ENCODE data around the gene CCNDBP1.
"Not testable (repeated sequence)": the region's sequence is repeated elsewhere in the genome, so short reads cannot be mapped to it uniquely, and the experiment has no call there.

CCNDBP1 gene

DNA sequence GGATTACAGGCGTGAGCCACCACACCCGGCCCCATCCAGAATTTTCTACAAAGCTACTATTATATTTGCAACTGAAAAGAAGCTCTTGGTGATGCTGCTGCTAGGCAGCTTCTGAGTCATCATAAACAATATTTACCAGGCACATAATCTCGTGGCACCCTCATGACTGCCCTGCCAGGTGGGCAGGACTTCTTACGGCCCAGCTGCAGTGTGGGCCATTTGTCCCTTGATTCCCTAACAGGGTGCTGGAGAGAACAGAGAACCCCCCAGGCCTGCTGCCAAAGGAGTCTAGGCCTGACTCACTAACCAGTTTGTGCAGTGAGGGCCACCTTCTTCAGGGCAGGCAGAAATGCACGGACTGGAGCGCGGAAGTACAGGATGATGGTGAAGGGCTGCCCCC is 30.8 kb downstream of the CCNDBP1 start:
- peak; percentile 43 for DNase-seq (ENCODE audit: low read depth)

DNA sequence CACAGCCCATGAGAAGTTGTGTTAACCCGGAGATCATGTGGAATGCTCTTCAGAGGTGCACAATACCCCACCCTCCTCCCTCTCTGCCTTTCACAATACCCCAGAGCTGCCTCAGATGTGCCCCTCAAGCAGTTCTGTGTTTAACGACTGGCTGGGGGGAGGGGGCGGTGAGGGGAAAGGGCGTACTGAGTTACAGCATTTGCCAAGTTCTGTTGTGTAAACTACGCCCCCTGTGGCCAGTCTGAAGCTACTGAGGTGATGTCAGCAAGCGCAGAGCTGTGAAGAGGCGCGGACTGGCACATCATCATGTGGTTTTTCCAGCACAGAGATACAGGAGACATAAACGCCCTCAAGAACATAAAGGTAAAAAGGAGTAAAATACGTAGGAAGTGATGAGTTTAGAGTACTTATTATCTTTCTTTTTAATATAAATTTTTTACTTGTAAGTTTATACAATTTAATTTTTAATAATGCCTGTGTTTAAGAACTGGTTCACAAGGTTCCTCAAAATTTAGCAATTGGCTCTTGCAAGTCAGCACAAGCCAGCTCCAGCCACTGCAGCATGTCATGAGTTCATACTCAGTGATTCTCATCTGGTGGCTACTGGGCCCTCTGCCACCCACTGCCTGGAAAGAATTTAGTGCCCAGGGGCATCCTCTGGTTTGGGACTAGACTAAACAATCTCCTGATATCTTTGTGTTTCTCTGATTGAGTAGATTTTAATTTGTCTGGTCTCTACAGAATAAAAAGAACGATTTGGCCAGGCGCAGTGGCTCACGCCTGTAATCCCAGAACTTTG is 33.9 kb downstream of the CCNDBP1 start:
- DNase-seq (ENCODE audit: low read depth) = peak; percentile 35

DNA sequence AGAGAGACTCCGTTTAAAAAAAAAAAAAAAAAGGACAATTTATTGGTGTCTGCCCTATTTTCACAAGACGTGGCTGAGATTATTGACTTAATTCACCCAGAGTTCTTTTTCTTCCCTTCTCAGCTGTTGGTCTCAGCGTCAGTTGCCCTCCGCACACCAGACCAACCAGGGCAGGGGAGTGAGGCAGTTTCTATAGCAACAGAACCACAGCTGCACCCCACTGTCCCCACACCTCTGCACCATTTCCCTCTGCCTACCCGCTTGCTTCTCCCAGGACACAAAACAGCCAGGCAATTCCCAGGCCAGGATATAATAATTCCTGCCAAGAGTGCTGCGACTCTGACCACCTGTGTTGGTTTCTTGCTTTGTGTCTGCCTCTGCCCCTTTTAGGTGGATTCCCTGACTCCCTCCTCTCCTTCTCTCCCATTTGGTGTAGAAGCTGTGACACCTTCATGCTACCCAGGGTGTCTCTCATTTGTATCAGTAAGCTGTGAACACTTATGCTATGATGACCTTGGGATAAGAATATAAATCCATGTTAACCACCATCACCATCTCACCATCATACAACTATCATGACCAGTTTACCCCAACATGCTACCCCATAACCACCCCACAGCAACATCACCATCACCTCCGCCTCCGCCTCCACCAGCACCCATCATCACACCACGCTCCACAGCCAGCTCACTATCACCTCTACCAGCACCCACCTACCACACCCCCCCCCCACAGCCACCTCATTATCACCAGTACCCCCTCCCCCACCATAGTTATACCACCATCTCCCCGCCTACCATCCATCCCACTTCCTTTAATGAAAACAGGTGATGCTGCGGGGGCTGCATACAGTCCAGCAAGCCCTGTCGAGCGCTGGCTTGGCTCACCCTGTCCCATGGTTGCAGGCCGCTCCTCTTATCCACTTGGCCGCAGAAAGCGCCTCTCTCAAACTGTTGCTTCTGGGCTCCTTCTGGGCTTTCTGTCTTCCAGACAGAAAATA is 35.0 kb downstream of the CCNDBP1 start:
- no peak for DNase-seq (ENCODE audit: low read depth)

DNA sequence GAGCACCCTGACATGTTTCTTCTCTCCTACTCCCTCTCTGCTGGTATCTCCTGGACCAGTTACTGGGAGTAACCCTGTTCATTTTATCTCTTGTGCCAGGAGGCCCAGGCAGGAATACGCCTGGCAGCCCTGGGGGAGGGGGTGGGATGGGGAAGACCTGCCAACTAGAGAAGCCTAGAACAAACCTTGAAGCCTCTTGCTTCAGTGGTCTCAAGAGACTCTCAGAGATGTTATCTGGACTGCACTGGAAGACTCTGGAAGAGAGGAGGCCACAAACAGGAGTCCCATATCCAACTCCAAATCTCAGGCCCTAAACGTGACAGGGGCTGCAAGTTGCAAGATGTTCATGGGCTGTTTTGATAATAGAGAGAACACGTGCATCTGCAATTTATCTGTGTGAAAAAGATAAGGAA is 35.8 kb downstream of the CCNDBP1 start, which contains the start of gene EPB42:
TSS of gene EPB42 (minus strand) at position 28 of the 413 bp plus-strand sequence. CDS start 193 bp downstream, outside the sequence.
- no peak for DNase-seq (ENCODE audit: low read depth)

DNA sequence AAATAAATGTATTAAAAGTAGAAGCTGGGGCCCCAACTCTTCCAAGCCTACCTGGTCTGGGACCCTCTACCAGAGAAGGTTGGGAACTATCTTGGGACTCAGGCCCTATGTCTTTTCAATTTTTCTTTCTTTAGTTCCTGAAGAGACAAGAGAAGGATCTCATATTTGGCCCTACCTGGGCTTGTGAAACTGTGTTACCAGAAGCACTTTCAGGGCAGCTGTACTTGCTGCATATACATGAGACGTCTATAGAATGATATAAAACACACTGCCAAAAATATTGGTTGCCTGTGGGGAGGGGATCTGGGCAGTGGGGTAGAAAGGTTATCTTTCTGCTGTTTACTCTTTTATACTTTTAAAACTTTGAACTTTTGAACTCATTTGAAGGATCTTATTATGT is 36.2 kb downstream of the CCNDBP1 start:
- DNase-seq (ENCODE audit: low read depth) = no peak

DNA sequence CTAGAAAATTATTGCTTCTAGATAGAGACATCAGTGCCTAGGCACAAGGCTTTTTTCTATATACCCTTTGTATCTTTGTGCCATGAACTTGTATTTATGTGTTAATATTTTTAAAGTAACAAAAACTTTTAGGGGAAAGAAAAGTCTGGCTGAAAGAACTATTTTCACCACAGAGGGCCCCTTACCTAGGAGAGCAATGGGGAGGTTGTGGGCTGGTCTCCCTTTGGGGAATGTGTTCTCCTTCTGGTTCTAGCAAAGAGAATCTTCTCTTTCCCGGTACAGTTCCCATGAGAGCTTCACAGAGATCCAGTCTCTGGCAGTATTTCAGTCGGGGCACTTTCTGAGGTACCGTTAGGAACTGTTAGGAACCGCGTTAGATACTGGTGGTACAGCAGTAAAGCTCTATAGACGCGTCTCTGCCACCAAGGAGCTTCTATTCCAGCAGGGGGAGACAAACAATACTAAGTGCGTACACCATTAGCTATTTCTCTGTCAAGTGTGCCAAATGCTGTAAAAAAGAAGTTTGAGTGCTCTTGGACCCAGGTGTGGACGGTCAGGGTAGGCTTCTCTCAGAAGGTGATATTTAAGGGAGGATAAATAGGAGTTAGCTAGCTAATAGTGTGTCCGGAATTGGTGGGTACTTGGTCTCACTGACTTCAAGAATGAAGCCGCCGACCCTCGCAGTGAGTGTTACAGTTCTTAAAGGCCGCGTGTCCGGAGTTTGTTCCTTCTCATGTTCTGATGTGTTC is 40.2 kb downstream of the CCNDBP1 start:
- DNase-seq (ENCODE audit: low read depth) = peak; percentile 67

DNA sequence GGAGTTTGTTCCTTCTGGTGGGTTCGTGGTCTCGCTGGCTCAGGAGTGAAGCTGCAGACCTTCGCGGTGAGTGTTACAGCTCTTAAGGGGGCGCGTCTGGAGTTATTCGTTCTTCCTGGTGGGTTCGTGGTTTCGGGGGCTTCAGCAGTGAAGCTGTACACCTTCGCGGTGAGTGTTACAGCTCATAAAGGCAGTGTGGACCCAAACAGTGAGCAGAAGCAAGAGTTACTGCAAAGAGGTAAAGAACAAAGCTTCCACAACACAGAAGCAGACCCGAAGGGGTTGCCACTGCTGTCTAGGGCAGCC is 40.7 kb downstream of the CCNDBP1 start:
- not testable (repeated sequence) for DNase-seq (ENCODE audit: low read depth)

DNA sequence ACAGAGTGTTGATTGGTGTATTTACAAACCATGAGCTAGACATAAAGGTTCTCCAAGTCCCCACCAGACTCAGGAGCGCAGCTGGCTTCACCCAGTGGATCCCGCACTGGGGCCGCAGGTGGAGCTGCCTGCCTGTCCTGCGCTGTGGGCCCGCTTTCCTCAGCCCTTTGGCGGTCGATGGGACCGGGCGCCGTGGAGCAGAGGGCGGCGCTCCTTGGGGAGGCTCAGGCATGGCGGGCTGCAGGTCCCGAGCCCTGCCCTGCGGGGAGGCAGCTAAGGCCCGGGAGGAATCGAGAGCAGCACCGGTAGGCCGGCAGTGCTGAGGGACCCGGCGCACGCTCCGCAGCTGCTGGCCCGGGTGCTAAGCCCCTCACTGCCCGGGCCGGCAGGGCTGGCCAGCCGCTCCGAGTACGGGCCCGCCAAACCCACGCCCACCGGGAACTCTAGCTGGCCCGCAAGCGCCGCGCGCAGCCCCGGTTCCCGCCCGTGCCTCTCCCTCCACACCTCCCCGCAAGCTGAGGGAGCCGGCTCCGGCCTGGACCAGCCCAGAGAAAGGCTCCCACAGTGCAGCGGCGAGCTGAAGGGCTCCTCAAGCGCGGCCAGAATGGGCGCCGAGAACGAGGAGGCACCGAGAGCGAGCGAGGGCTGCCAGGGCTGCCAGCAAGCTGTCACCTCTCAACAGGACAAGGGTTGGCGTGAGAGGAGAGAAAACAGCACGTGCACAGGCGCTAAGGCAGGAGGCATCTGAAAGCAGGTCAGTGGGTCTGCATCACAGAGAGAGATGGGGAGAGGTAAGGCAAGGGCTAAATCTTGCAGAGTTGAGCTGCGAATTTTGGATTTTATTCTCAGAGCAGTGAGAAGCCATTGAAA is 41.5 kb downstream of the CCNDBP1 start:
- DNase-seq (ENCODE audit: low read depth) = no peak

DNA sequence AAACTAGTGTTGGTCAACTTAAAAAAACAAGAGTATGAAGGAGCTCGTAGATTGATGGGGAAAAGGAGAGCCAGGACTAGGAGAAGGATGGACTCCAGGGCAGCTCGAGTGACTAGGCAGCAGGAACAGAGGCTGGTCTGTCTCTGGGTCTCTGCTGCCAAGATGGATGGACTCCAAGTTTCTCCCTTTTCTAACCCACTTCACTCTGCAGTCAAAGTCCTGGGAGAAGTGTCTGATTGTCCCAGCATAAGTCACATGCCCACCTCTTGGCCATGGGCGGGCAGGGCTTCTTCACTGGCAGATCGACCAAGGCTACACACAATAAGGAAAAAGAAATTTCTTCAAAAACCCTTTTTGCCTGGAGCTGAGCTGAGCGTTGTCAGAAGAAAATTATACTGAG is 44.8 kb downstream of the CCNDBP1 start:
- no peak for DNase-seq (ENCODE audit: low read depth)

DNA sequence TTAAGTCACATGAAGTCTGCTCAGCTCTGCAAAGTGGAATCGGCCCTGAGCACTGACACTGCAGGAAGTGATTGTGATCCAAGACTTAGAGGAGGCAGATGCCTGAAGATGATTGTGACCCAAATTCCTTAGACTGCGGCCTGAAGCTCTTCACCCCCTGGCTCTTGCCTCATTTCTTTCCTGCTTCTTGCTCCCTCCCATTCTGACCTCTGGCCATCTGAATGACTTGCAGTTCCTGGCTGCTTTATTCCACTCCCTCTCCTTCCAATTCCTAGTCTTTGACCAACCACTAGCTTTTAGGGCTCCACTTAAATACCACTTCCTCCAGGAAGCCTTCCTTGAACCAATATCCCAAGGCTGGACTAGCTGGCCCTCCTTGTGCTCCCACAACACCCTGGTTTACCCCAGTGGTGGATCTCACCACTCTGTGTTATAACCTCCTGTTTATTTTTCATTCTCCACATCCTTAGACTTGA is 45.5 kb downstream of the CCNDBP1 start:
- peak; percentile 61 for DNase-seq (ENCODE audit: low read depth)

DNA sequence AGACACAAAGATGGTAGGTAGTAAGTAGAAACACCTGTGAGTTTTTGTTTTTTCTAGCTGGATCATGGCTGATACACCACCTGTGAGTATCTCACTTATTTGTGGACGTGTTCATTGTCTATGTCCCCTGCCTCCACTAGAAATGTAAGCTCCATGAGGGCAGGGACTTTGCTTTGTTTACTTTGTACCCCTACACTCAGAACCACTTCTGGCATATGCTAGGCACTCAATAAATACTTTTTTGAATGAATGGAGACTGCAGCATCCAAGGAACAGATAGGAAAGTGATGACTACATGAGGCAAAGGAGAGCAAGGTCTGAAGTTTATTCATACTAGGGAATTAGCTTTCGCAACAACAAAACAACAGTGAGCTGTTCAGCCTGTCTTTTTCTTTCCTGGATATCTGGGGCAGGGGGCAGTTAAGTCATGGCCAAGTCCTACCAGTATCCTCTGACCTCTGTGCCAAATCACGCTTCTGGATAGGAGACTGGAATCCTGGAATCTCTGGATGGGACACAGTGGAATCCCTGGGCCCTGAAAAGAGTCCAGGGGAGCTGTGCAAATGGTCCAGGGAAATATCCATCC is 47.2 kb downstream of the CCNDBP1 start:
- DNase-seq (ENCODE audit: low read depth) = peak; percentile 17

DNA sequence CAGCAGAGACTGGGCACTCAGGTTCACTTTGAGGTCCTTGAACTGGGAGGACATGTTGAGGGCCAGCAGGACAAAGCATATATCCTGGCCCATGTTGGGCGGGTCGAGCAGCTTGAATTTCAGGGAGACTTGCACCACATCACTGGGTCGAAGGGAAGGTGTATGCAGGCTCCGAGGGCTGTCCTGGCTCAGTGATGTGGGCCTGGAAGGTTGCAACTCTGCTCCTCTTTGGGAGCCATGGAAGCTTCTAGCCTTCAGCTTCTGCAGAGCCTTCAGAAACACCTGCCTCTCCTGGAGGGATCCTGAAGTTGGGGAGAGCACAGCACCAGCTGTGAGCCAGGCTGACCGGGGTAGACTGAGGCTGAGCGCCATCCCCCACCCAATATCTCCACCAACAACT is 50.3 kb downstream of the CCNDBP1 start:
- no peak for DNase-seq (ENCODE audit: low read depth)

DNA sequence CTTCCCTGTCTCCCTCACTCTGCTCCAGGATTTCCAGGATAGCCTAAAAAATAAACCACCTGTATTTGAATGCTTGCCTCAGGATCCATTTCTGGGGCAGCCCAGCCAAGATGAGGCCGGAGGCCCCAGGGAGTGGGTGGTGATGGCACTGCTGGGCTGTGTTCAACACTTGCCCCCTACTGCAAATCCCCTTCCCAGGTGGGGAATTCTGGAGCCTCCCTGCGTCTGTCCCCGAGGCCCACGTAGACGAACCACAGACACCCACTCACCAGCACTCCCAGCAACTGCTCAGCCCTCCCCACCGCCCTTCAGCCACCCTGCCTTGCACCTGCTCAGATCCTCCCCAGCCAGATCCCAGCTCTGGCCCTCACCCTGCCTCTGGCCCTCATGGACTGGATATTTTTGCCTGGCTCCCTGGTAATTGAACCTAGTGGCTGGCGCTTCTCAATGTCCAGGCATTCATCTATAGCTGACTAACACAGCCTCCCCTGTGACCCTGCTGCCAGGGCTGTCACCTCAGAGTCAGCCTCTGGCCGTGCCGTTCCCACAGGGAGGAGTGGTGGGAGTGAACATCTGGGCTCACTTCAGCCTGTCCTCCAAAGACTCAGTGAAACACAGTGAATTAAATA is 52.8 kb downstream of the CCNDBP1 start:
- no peak for DNase-seq (ENCODE audit: low read depth)

DNA sequence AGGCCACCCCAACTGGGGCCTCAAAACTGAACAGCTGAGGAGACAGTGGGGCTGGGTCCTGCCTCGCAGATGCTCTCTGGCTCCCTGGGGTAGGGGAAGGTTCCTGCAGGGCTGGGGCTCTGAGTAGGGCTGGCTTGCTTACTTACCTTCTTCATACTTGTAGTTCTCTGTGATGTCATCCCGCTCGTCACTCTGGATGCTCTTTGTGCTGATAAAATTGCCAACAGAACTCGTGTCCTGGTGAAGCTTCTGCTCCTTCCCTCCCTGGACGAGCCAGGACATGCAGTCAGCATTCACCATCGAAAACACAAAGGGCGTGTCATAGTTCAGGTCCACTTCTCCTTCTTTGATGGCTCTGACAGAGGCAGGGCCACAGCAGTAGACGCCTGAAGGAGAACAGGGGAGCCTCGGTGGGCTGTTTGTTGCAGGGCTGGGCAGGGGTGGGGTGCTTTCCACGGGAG is 53.5 kb downstream of the CCNDBP1 start:
- DNase-seq (ENCODE audit: low read depth) = no peak

DNA sequence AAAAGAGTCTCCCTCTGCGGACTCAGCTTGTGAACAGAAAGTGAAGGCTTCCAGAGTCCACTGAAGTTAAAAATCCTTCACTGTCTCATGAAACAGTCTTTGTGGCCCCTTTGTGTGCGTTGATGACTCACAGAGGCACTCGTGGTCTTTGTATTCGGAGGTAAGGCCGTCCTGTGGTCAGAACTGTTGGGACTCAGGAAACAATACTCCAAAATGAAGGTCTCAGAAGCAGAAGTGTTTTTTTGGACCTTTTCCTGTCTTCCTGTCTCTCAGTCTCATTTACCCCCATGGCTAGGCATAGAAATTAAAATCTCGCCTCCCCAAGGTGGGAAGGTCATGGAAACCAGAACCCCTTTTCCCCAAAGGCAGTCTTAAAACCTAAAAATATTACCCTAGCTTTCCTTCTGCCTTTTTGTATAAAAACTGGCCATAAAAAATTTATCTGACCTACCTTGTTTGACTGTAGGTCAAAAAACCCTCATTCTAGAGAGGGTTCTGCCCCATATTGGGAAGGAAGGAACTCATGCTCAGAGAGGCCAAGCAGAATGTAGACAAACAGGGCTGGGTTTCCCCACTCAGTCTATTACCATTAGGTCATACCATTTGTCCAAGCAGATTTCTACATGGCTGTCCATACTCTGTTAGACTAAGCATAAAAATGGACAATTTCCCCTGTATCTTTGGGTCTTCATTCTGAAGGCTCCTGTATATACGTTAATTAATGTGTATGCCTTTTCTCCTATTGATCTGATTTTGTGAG is 54.7 kb downstream of the CCNDBP1 start:
- DNase-seq (ENCODE audit: low read depth) = peak; percentile 12

DNA sequence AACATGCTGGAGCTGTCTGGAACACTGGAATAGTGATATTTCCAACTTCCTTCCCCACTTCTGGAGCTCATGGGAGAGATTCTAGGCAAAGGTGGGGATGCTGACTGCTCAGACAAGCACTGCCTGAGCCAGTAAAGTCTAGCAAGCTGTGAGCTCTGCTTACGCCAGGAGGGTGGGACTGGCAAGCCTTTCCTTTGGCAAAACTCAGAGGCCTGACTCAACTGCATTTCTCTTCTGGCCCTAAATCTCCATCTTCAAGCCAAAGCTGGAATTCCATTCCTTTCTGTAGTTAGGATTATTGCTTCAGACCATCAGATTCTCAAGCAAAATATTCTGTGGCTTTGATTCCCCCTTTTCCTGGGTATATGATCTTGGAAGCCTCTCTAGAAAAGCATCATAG is 55.9 kb downstream of the CCNDBP1 start:
- DNase-seq (ENCODE audit: low read depth) = no peak

DNA sequence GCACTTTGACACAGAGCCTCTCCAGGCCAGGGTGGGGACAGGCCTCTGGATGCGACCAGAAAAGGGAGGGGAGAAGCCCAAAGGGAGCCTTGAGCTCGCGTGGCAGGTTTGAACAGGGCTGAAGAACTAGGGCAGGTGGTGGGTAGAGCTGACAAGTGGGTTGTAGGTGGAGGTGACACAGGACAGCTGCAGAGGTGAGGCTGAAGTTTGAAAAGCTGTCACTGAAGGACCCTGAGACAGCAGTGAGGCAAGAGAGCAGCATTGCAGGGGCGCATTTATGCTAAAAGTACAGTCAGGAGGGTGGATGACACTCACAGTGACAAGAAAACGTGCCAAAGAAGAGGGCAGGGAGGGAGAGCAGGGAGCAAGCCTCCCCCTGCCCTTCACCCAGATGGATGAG is 57.4 kb downstream of the CCNDBP1 start:
- DNase-seq (ENCODE audit: low read depth) = no peak

DNA sequence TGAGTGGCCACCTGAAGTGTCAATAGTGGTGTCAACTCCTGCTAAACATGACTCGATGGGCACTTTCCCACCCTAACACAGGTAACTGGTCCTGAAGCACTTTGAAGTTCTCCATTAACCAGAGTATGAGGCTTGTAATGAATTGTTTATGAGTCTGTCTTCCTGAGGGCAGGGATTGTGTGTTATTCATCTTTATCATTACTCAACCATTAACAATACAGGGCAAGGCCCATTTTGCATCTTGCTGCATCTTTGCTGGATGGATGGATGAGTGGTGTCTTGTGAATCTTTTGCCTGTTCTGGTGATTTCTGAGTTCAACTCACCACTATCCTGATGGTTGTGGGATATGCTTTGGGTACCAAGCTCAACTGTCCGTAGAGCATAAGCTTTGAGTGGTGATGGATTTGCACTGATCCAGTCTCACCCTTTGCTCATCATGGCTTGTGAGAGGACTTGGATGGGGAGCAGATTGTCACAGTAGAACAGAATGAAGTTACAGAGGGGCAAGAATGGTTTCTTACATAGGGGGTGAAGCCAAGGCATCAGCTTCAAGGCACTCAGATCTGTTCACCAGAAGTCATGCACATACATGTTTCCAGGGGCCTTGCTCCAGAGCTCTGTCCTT is 57.9 kb downstream of the CCNDBP1 start:
- no peak for DNase-seq (ENCODE audit: low read depth)

DNA sequence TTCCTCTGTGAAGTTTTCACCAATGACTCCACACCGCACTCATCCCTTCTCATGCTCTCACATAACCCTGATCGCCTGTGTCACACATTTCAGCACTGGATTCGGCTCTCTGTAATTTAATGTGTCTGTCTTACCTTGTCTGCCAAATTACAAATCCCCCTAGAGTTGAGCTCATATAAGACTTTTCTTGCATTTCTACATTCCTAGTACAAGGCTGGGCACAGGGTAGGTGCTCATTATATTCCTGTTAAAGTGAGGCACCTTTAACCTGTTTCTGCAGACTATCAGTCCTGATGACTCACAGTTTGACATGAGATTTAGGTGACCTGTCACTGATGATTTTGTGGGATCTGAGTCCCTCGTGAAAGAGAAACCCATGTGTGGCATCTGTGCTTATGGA is 58.9 kb downstream of the CCNDBP1 start:
- no peak for DNase-seq (ENCODE audit: low read depth)

Data from iris pigment epithelial cell (primary cell).